Neural crest cell (in vitro differentiated cells): ENCODE measurements around the gene ADIPOR2. TPM values are rescaled to one million over a fixed set of nuclear protein-coding genes. Genes with fewer than 3 reads are reported as not detected.
A peak's percentile ranks its signal among the peaks of the same experiment; 100 is the strongest.

Experiments used
- DNase-seq: peaks from one replicate; pipeline ENCODE4 v3.0.0; 2021; ENCODE audit warnings: low read depth, mixed read lengths, low spot score
- H3K27ac Mint-ChIP-seq: one replicate; pipeline ENCODE4 v1.8.0; 2021; ENCODE audit warnings: mild to moderate bottlenecking, mixed read lengths; ENCODE audit not compliant: unreplicated experiment
- H3K27me3 Mint-ChIP-seq: 2 replicates; pipeline ENCODE4 v1.8.0; 2021; ENCODE audit warnings: low read depth, mild to moderate bottlenecking, mixed read lengths
- H3K36me3 Mint-ChIP-seq: 2 replicates; pipeline ENCODE4 v1.8.0; 2021; ENCODE audit warnings: low read depth, mild to moderate bottlenecking, mixed read lengths
- H3K4me1 Mint-ChIP-seq: 2 replicates; pipeline ENCODE4 v1.8.0; 2021; ENCODE audit warnings: mixed read lengths
- H3K4me3 Mint-ChIP-seq: one replicate; pipeline ENCODE4 v1.8.0; 2021; ENCODE audit warnings: mild to moderate bottlenecking, mixed read lengths
- H3K9me3 Mint-ChIP-seq: 2 replicates; pipeline ENCODE4 v1.8.0; 2021; ENCODE audit warnings: mixed read lengths
- CTCF ChIP-seq: fragments of 200-600 bp; sonication (generic); conservative IDR thresholded peaks from 2 replicates; pipeline ENCODE4 v1.5.0; 2021; ENCODE audit warnings: antibody characterized with exemption, mild to moderate bottlenecking
- total RNA-seq: library from RNA; stranded (reverse); gene quantifications from 2 replicates; pipeline ENCODE4 v1.2.1, GENCODE V29; 2021

Gene ADIPOR2
- total RNA-seq, 1 donor from 2014 or later, result 59.4 TPM

GRCh38 chr12:1795785-1796514, 105.1 kb downstream of the ADIPOR2 start:
- peak overlapping the region; percentile 18 for H3K4me3 Mint-ChIP-seq
- H3K27me3 Mint-ChIP-seq, result no peaks in the 10 kb centered on the region
- H3K9me3 Mint-ChIP-seq, result no peaks in the 10 kb centered on the region
- H3K36me3 Mint-ChIP-seq, result no peaks in the 10 kb centered on the region
- peak; percentile 91 for DNase-seq
- peak; percentile 100 for TF ChIP-seq CTCF
- peaks cover 12% of the 10 kb centered on the region for H3K4me1 Mint-ChIP-seq
- no peak overlapping the region for H3K27ac Mint-ChIP-seq

GRCh38 chr12:1796515-1797010, 105.7 kb downstream of the ADIPOR2 start:
- no peak for TF ChIP-seq CTCF
- Mint-ChIP-seq H3K27ac (no peak overlapping the region), H3K4me1 (peaks cover 12% of the 10 kb centered on the region), H3K36me3 (no peaks in the 10 kb centered on the region), H3K9me3 (no peaks in the 10 kb centered on the region), H3K27me3 (no peaks in the 10 kb centered on the region), H3K4me3 (no peak overlapping the region)
- DNase-seq, result no peak

GRCh38 chr12:1797011-1797901, 106.4 kb downstream of the ADIPOR2 start:
- H3K4me3 Mint-ChIP-seq, result no peak overlapping the region
- DNase-seq, result no peak
- no peaks in the 10 kb centered on the region for H3K9me3 Mint-ChIP-seq
- H3K27ac Mint-ChIP-seq, result no peak overlapping the region
- H3K27me3 Mint-ChIP-seq, result no peaks in the 10 kb centered on the region
- H3K36me3 Mint-ChIP-seq, result no peaks in the 10 kb centered on the region
- peaks cover 17% of the 10 kb centered on the region for H3K4me1 Mint-ChIP-seq
- no peak for TF ChIP-seq CTCF

- H3K27ac Mint-ChIP-seq, result no peak overlapping the region
- no peaks in the 10 kb centered on the region for H3K36me3 Mint-ChIP-seq
- H3K4me3 Mint-ChIP-seq, result no peak overlapping the region
- H3K27me3 Mint-ChIP-seq, result no peaks in the 10 kb centered on the region
- no peaks in the 10 kb centered on the region for H3K9me3 Mint-ChIP-seq
- no peak for TF ChIP-seq CTCF
- DNase-seq, result no peak
- H3K4me1 Mint-ChIP-seq, result peaks cover 17% of the 10 kb centered on the region
These were observed 107.2 kb downstream of the ADIPOR2 start for GRCh38 chr12:1797991-1798640.

GRCh38 chr12:1798641-1799020, 107.8 kb downstream of the ADIPOR2 start:
- no peaks in the 10 kb centered on the region for H3K9me3 Mint-ChIP-seq
- no peak for DNase-seq
- H3K4me3 Mint-ChIP-seq, result no peak overlapping the region
- H3K27ac Mint-ChIP-seq, result peak overlapping the region; percentile 94
- no peaks in the 10 kb centered on the region for H3K27me3 Mint-ChIP-seq
- H3K4me1 Mint-ChIP-seq, result peaks cover 17% of the 10 kb centered on the region
- no peaks in the 10 kb centered on the region for H3K36me3 Mint-ChIP-seq
- no peak for TF ChIP-seq CTCF
